ENCODE measurements around the gene IFT43.

Gene IFT43

DNA sequence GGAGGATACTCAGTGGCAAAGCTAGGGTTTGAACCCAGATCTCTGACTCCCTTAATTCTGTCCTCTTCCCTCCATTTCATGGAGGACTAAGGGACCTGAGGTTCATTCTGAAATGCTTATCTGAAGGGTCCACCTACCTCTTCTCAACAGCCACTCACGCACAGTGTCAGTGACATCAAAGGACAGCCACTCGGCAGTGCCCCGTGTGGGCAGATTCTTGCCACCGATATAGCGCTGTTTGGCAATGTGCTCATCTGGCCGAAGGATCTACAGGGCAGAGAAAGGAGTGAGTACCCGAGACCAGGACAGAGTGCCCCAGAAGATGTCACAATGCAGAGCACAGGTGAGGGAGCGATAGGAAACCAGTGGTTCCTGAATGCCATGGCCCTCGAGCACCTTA, 14.6 kb upstream of the IFT43 start:
- H3K4me3 Mint-ChIP-seq = no peak overlapping the region
- H3K27me3 Mint-ChIP-seq = no peaks in the 10 kb centered on the region
- no peak overlapping the region for H3K27ac Mint-ChIP-seq (ENCODE audit: low read depth)
- ATAC-seq (replicated peaks; ENCODE audit: extremely low read depth, poor library complexity, severe bottlenecking) = no peak
- no peaks in the 10 kb centered on the region for H3K9me3 Mint-ChIP-seq
- H3K4me1 Mint-ChIP-seq = no peaks in the 10 kb centered on the region
- no peak for DNase-seq (ENCODE audit: low spot score in 2 of 2)
- no peaks in the 10 kb centered on the region for H3K36me3 Mint-ChIP-seq (ENCODE audit: insufficient read depth)

DNA sequence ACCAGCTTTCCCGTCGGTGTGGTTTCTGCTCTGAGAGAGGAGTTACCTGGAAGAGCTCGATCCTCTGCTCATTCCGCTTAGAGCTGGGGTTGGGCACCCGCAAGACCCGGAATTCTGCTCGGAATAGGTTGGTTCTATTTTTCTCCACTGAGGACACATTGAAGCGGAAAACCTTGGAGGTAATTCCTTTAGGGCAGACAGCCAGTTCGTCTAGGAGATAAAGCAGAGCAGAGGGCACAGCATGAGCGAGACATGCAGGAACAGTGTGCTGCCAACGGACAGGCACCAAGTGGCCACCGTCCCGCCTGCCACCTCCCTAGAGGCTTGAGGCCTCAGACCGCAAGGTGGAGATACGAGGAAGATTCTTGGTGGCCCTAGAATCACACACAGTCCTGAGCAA, 14.1 kb upstream of the IFT43 start:
- DNase-seq (ENCODE audit: low spot score in 2 of 2) (no peak), ATAC-seq (replicated peaks; ENCODE audit: extremely low read depth, poor library complexity, severe bottlenecking) (no peak)
- no peaks in the 10 kb centered on the region for H3K4me1 Mint-ChIP-seq
- H3K4me3 Mint-ChIP-seq = no peak overlapping the region
- H3K9me3 Mint-ChIP-seq = no peaks in the 10 kb centered on the region
- H3K27ac Mint-ChIP-seq (ENCODE audit: low read depth) = no peak overlapping the region
- H3K36me3 Mint-ChIP-seq (ENCODE audit: insufficient read depth) = no peaks in the 10 kb centered on the region
- no peaks in the 10 kb centered on the region for H3K27me3 Mint-ChIP-seq

DNA sequence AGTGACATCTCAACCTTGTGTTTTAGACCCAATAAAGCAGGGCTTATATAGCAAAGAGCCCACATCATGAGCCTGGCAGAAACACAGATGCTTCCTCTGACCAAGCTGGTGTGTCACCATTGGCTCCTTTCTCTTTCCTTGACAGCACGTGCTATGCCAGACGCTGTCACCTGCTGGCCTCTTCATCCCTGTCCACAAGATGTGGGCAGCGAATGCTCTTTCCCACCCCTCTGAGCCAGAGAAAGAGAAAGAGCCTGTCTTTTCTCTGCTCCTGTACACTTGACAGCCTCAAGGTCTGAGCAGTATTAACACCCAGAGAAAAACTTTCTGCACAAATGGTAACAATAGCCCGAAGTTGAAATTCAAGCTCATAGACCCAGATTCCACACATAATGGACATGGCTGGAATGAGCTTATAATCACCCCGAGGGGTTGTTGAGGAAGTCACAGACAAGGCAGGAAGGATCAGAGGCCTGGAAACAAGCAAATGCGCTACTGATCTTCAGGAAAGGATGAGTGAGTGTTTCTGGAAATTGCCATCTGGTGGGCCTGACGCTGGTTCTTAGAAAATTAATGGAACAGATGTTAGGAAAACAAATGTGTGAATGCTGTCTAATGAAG, 12.7 kb upstream of the IFT43 start:
- no peak overlapping the region for H3K4me3 Mint-ChIP-seq
- no peak for DNase-seq (ENCODE audit: low spot score in 2 of 2)
- H3K4me1 Mint-ChIP-seq = no peaks in the 10 kb centered on the region
- no peaks in the 10 kb centered on the region for H3K36me3 Mint-ChIP-seq (ENCODE audit: insufficient read depth)
- H3K9me3 Mint-ChIP-seq = no peaks in the 10 kb centered on the region
- H3K27ac Mint-ChIP-seq (ENCODE audit: low read depth) = no peak overlapping the region
- H3K27me3 Mint-ChIP-seq = no peaks in the 10 kb centered on the region
- ATAC-seq (replicated peaks; ENCODE audit: extremely low read depth, poor library complexity, severe bottlenecking) = no peak

DNA sequence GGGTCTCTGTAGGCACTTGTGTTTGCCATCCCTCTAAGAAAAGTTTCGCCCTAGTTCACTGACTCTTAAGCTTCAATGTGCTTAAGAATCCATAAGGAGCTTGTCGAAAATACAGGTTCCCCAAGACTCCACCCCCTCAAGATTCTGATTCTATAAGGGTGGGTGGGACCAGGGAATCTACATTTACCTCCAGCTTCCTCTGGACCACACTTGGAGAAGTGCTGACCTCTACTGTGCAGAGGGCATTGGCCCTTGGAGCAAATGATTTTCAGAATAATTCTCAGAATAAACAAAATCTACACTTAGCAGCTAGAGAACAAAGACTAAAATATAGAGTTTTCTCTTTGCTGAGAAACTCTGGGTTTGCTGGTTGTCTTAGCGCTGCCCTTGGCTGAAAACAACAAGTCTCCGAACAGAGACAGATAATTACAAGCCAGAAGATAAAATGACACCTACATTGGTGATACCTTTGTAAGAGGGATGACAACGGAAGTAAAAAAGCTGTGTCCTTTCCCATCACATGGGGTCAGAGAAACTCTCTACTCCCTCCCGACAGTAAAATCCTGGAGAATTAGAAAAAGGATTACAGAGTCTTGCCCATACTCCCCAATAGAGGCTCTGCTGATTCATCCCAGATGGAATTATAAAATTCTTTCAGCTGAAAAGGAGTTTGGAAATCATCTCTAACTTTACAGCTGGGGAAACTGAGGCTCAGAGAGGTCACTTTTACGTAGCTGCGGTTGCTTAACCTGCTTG, 8.6 kb upstream of the IFT43 start:
- DNase-seq (ENCODE audit: low spot score in 2 of 2) (no peak), ATAC-seq (replicated peaks; ENCODE audit: extremely low read depth, poor library complexity, severe bottlenecking) (no peak)
- H3K27me3 Mint-ChIP-seq = no peaks in the 10 kb centered on the region
- no peak overlapping the region for H3K27ac Mint-ChIP-seq (ENCODE audit: low read depth)
- H3K4me3 Mint-ChIP-seq = no peak overlapping the region
- no peaks in the 10 kb centered on the region for H3K9me3 Mint-ChIP-seq
- peaks cover 3% of the 10 kb centered on the region for H3K36me3 Mint-ChIP-seq (ENCODE audit: insufficient read depth)
- H3K4me1 Mint-ChIP-seq = peaks cover 36% of the 10 kb centered on the region

DNA sequence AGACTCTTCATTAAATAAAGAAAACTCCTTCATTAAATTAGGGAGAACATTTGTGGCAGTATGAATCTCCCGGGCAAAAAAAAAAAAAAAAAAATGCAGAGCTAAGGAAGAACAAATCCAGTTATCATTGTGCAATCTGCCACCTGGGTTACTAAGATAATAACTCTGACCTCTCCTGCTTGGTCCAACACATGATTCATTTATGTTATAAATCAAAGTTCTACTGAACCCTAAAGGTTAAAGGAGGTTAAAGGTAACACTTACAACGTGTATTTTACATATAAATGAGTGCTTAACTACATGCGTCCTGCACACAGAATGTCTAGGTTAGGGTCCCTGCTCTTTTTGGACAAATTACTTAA, 8.0 kb upstream of the IFT43 start:
- Mint-ChIP-seq H3K27me3 (no peaks in the 10 kb centered on the region), H3K4me1 (peaks cover 37% of the 10 kb centered on the region), H3K36me3 (ENCODE audit: insufficient read depth) (peaks cover 3% of the 10 kb centered on the region), H3K4me3 (no peak overlapping the region), H3K27ac (ENCODE audit: low read depth) (no peak overlapping the region), H3K9me3 (no peaks in the 10 kb centered on the region)
- no peak for DNase-seq (ENCODE audit: low spot score in 2 of 2)
- ATAC-seq (replicated peaks; ENCODE audit: extremely low read depth, poor library complexity, severe bottlenecking) = no peak

DNA sequence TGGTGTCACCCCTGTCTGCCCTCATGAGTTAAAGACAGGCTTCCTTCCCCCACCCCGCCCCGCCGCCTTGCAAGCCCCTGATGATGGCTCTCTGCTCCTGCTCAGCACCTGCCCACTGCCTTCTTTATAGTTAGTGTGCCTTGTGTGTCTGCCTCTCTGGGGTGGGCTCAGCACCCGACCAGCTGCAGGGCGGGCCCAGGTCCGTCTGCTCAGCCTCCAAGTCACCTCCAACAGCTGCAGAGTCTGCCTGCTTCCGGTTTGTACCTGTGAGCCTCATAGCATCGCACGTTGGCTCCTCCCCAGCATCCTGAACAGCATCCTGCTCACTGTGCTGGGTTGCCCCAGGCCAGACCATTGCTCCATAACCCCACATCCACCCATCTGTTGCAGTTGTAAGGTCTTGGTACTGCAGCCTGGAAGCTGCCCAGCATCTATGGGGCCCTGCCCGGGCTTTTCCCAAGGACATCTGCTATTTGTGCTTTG, 7.3 kb upstream of the IFT43 start:
- Mint-ChIP-seq H3K4me3 (no peak overlapping the region), H3K36me3 (ENCODE audit: insufficient read depth) (peaks cover 6% of the 10 kb centered on the region), H3K27ac (ENCODE audit: low read depth) (peak overlapping the region; percentile 23), H3K4me1 (peaks cover 37% of the 10 kb centered on the region), H3K9me3 (no peaks in the 10 kb centered on the region), H3K27me3 (no peaks in the 10 kb centered on the region)
- no peak for ATAC-seq (replicated peaks; ENCODE audit: extremely low read depth, poor library complexity, severe bottlenecking)
- DNase-seq (ENCODE audit: low spot score in 2 of 2) = no peak

DNA sequence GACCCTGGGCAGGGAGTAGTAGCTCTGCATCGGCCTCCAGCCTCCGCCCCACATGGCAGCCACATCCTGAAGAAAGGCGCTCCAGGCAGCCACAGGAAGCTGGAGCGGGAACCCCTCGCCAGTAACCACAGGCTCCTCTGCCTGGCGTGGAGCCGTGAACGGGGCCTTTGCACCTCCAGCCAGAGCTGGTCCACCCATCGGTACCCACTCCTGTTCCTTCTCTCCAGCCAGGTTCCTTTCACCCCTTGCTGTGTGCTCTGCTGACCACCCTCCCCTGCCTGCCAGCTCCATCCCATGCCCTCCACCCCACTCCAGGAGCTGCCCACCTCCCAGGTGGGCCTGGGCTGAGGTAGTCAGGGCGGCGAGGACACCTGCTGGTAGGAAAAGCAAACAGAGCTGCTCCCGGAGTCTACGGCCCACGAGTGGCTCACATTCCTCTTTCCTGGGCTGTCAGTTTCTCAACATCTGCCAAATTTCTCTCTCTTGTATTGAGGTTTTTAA, 6.4 kb upstream of the IFT43 start:
- H3K4me1 Mint-ChIP-seq = peaks cover 37% of the 10 kb centered on the region
- no peaks in the 10 kb centered on the region for H3K27me3 Mint-ChIP-seq
- DNase-seq (ENCODE audit: low spot score in 2 of 2) (no peak), ATAC-seq (replicated peaks; ENCODE audit: extremely low read depth, poor library complexity, severe bottlenecking) (no peak)
- no peaks in the 10 kb centered on the region for H3K9me3 Mint-ChIP-seq
- H3K4me3 Mint-ChIP-seq = peak overlapping the region; percentile 25
- H3K27ac Mint-ChIP-seq (ENCODE audit: low read depth) = no peak overlapping the region
- peaks cover 6% of the 10 kb centered on the region for H3K36me3 Mint-ChIP-seq (ENCODE audit: insufficient read depth)

DNA sequence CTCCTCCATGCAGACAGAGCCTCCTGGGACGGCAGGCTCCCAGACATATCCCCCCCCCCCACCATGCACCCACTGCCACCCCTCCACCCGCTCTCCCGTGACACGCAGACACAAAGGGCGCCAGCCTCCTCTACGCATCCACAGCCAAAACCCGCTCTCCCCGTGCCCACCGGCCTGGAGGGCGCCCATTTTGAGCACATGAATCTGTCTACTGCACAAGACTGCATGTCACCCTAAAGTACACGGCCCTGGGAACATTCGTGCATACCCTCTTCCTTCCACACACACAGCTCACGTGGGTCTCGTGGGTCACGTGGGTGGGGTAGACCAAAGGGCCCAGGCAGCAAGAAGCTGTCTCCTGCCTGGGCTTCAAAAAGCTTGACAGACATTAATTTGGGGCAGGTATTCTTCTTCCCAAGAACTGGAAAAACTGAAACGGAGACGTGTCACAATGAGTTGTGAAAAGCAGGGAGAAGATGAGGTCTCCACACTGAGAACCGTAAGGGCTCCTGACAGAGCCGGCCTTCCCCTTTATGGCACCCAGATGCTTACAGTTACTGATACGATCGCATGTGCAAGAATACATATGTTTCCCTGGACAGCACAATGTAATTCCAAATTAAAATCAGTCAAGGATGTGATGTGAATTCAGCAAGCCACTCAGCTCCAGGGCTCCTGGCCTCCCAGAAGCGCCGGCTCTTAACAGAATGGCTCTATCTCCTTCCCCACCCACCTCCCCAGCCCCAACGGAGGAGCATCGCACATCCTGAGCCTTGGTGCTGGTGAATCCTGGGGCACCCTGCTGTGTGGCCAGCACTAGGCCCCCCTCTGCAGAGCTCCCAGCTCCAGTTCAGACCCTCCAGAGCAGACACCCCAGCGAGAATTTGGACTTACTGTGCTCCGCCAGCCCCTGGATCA, 5.7 kb upstream of the IFT43 start:
- no peaks in the 10 kb centered on the region for H3K9me3 Mint-ChIP-seq
- DNase-seq (ENCODE audit: low spot score in 2 of 2) (no peak), ATAC-seq (replicated peaks; ENCODE audit: extremely low read depth, poor library complexity, severe bottlenecking) (no peak)
- peak overlapping the region; percentile 25 for H3K4me3 Mint-ChIP-seq
- H3K27me3 Mint-ChIP-seq = no peaks in the 10 kb centered on the region
- peaks cover 6% of the 10 kb centered on the region for H3K36me3 Mint-ChIP-seq (ENCODE audit: insufficient read depth)
- H3K4me1 Mint-ChIP-seq = peaks cover 37% of the 10 kb centered on the region
- H3K27ac Mint-ChIP-seq (ENCODE audit: low read depth) = peak overlapping the region; percentile 74

DNA sequence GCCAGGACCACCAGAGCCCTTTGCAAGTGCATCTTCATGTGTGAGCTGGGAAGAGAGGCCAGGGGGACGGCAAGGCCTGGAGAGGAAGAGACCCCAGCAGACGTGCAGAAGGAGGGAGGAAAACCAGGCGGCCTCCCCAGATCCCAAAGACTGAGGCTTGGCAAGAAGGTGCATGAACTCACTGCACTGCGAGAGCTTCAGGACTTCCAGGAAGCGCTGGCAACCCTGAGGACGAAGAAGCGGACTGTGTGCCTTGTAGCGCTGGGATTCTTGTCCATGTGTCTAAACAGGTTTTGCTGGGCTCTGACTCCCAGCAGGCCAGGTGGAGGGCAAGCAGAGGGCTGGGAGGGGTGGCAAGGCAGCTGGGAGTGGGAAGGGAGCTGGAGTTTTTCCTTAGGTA, 4.7 kb upstream of the IFT43 start:
- Mint-ChIP-seq H3K4me1 (peaks cover 44% of the 10 kb centered on the region), H3K36me3 (ENCODE audit: insufficient read depth) (peaks cover 12% of the 10 kb centered on the region), H3K27ac (ENCODE audit: low read depth) (peak overlapping the region; percentile 74), H3K9me3 (no peaks in the 10 kb centered on the region), H3K27me3 (no peaks in the 10 kb centered on the region), H3K4me3 (peak overlapping the region; percentile 73)
- ATAC-seq (replicated peaks; ENCODE audit: extremely low read depth, poor library complexity, severe bottlenecking) (no peak), DNase-seq (ENCODE audit: low spot score in 2 of 2) (no peak)

DNA sequence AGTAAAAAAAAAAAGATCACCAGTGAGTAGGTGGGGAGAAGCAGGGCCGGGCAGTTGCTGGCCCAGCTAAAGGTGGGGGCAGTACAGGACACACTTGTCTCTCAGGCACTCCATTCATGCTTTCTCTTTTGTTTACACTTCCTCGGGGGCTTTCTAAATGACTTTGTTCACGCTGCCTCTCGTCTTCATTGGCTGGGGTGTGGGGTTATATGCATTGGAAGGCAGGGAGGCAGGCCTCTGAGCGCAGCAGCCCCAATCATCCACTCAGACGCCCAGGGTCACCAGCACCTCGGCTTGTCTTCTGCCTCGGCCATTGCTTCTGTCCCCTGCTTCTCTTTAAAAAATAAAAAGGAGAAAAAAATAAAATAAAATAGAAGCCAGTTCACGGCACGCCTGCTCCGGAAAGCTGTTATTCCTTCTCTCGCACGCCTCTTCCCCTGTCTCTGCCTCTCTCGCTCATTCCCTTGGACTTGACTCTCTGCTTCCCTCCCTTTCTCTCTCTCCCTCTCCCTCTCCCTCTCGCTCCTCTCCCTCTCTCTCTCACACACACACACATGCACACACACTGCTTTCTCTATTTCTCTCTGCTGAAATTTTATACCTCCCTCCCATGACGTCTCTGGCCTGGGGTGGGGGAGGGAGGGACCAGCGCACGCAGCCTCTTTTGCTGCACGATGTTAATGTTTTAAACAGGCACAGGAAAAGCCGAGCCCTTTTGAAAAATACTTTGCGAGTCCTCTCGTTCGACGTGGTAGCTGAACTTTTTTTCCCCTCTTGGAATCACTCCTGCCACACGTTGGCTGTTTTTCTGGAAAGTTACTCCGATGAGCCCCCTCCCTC, 3.9 kb upstream of the IFT43 start, which contains the start of gene TGFB3:
Gene TGFB3 (minus strand): TSS at position 570 of the 840 bp plus-strand sequence. CDS start 1,102 bp downstream, outside the sequence.
- Mint-ChIP-seq H3K4me1 (peaks cover 52% of the 10 kb centered on the region), H3K27me3 (no peaks in the 10 kb centered on the region), H3K27ac (ENCODE audit: low read depth) (peak within 1 kb of the TSS; percentile 74), H3K9me3 (no peaks in the 10 kb centered on the region), H3K4me3 (peak within 1 kb of the TSS; percentile 73), H3K36me3 (ENCODE audit: insufficient read depth) (peaks cover 13% of the 10 kb centered on the region)
- ATAC-seq (replicated peaks; ENCODE audit: extremely low read depth, poor library complexity, severe bottlenecking) (peak; percentile 58), DNase-seq (ENCODE audit: low spot score in 2 of 2) (peak in 1 of 2 donors; percentile 46)

DNA sequence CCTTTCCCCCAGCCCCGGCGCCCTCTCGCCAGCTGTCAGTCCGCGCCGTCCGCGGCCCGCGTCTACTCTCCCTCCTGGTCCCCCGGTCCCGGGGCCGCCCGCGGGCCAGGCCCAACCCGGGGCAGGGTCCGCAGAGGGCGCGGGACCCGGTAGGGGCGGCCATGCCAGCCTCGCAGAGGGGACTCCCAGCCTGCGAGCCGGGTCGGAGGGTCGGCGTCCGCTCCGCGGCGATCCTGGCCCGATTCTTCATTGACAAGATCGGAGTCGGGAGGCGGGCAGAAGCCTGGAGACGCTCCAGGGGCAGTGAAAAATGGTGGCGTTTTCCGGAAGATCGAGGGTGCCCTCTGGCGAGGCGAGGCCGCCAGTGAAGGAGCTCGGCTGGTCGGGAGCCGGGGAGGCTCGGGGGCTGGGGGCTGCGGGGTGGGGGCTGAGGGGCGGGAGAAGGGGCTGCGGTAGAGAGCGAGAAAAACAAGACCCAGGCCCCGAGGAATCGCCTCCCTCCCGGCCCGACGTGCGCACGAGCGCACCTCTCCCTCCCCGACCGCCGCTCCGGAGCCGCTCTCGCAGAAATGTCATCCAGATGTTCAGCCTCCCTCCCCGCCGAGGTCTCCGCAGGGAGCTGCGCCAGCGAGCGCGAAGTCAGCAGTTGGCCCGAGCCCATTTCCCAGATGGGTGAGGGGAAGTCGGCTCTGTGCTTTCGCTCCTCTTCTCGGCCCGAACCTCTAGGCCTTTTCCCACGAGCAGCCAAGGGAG, 3.1 kb upstream of the IFT43 start:
- peak overlapping the region; percentile 73 for H3K4me3 Mint-ChIP-seq
- peaks cover 55% of the 10 kb centered on the region for H3K4me1 Mint-ChIP-seq
- H3K36me3 Mint-ChIP-seq (ENCODE audit: insufficient read depth) = peaks cover 13% of the 10 kb centered on the region
- no peaks in the 10 kb centered on the region for H3K9me3 Mint-ChIP-seq
- H3K27ac Mint-ChIP-seq (ENCODE audit: low read depth) = peak overlapping the region; percentile 74
- ATAC-seq (replicated peaks; ENCODE audit: extremely low read depth, poor library complexity, severe bottlenecking) (peak; percentile 61), DNase-seq (ENCODE audit: low spot score in 2 of 2) (peak; percentile 71 to 75)
- H3K27me3 Mint-ChIP-seq = no peaks in the 10 kb centered on the region

All from central memory CD8-positive, alpha-beta T cell (primary cell).